DLD1 (cell line): Measurements from ENCODE around the gene CD3E.

Experiments used
- in situ Hi-C: cut with HindIII; loops from 2 replicates; pipeline ENCODE4 v1.10.0; 2017; ENCODE audit warnings: low sequenced_read_pairs

The CD3E gene

GRCh38 chr11:118304568-118305248, at the start of gene CD3E:
TSS of gene CD3E (plus strand) at chr11:118304730. CDS start at chr11:118304953, 223 bp downstream.
- in situ Hi-C loops: no loop called here

DNA sequence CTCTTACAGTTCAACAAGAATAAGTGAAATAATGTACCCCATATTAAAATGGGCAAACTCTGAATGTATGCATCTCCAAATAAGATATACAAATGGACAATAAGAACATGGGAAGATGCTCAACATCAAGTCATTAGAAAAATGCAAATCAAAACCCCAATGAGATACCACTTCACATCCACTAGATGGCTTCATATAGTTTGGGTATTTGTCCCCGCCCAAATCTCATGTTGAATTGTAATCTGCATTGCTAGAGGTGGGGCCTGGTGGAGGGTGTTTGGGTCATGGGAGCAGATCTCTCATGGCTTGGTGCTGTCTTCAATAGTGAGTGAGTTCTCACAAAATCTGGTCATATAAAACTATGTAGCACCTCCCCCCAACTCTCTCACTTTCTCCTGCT, 46.1 kb upstream of the CD3E start:
- in situ Hi-C loops: no loop called here

GRCh38 chr11:118259138-118259537, 45.4 kb upstream of the CD3E start:
- in situ Hi-C loops: no loop called here

- in situ Hi-C loops: no loop called here
Measured at GRCh38 chr11:118260353-118260752, 44.2 kb upstream of the CD3E start.

GRCh38 chr11:118263112-118263511, 41.4 kb upstream of the CD3E start:
- in situ Hi-C loops: no loop called here

DNA sequence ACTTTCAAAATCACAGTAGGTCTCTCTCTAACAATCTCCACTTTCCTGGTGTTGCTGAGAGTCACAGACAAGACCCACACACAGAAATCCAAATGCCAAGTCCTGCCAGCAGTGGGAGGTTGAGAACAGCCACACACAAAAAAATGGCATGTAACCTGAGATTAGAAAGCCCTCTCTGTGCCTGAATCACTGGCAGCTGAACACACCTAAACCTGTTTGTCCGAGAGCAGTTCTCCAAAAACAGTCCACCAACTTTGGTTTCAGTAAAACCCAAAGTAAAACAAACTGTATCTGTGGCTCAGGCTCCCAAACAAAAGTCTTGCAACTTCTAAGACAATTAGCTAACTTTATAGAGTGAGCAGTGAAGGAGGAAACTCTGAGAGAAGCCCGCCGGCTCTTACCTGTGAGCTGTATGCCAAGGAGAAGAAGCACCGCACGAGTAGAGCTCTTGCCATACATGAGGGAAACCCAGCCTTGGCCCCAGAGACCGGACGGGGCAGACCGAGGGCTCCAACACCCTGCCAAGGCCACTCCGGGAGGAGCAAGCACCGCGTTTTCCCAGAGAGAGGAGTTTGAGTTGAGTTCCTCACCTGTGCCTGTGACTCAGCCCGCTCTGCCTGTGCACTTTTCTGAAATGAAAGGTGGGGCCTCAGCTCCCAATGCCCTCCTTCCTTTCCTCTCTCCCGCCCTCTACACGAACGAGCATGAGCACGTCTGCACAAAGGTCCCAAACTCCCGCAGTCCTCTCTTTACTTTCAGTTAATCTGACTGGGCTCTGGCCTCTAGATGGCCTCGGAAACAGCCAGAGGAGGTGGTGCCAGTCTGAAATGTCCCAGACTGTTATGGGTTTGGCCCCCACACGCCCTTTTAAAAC, 40.6 kb upstream of the CD3E start, which contains the start of gene MPZL2:
Gene MPZL2, minus strand, starts transcription at position 603 of the 874 bp plus-strand sequence. Its CDS starts 144 bp downstream, at position 459.
- in situ Hi-C loops: no loop called here

GRCh38 chr11:118264569-118265465, 39.7 kb upstream of the CD3E start:
- in situ Hi-C loops: no loop called here

DNA sequence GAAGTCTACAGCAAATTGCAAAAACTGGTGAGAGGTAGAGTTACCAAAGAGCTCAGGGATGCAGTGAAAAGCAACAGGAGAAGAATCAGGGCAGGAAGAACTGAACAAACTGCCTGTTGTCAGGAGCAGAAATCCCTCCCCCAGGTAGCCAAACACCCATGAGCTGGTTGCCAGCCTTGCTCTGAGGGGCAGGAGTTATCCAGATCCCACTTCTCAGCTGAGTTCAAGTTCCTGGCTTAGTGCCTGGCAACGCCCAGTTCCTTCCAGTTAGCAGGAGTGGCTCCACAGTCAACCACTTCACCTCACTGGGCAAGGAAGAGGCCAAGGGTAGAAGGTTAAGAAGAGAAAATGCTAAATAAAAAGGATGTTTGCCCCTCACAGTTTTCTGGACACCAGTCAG, 38.6 kb upstream of the CD3E start:
- in situ Hi-C loops: no loop called here

DNA sequence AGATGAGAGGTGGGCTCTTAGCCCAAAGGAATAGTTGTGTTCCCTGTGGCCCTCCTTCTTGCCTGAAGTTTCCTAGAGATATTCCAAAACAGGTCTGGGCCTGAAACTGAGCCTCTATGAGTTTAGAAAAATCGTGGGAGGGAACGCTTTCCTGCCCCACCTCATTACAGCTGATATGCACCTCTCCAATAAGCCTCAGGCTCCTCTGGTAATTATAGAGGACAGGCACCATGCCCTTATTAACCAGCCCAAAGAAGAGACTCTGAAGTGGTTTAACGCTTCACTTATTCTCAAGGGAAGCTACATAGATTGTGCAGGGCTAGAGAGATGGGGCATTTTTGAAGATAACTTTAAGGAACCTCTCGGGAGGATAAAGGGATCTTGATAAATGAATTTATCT, 37.0 kb upstream of the CD3E start:
- in situ Hi-C loops: no loop called here

GRCh38 chr11:118272001-118272400, 32.5 kb upstream of the CD3E start:
- in situ Hi-C loops: no loop called here

- in situ Hi-C loops: no loop called here
Measured at GRCh38 chr11:118274186-118274585, 30.3 kb upstream of the CD3E start.

GRCh38 chr11:118275176-118275575, 29.4 kb upstream of the CD3E start:
- in situ Hi-C loops: no loop called here

- in situ Hi-C loops: no loop called here
Measured at GRCh38 chr11:118276422-118276821, 28.1 kb upstream of the CD3E start.

- in situ Hi-C loops: no loop called here
Measured at GRCh38 chr11:118277312-118277711, 27.2 kb upstream of the CD3E start.

GRCh38 chr11:118281284-118281683, 23.2 kb upstream of the CD3E start:
- in situ Hi-C loops: loop anchor here (10.0 kb wide), 1 partner anchor 106 kb away; the partner anchor contains the start of gene SCN2B

- in situ Hi-C loops: loop anchor here (10.0 kb wide), 1 partner anchor 108 kb away; the partner anchor contains the start of gene SCN2B
Measured at GRCh38 chr11:118282606-118283005, 21.9 kb upstream of the CD3E start.

GRCh38 chr11:118283037-118283636, 21.4 kb upstream of the CD3E start:
- in situ Hi-C loops: loop anchor here (10.0 kb wide), 1 partner anchor 108 kb away; the partner anchor contains the start of gene SCN2B

- in situ Hi-C loops: loop anchor here (10.0 kb wide), 1 partner anchor 109 kb away; the partner anchor contains the start of gene SCN2B
Measured at GRCh38 chr11:118283756-118284350, 20.7 kb upstream of the CD3E start.

DNA sequence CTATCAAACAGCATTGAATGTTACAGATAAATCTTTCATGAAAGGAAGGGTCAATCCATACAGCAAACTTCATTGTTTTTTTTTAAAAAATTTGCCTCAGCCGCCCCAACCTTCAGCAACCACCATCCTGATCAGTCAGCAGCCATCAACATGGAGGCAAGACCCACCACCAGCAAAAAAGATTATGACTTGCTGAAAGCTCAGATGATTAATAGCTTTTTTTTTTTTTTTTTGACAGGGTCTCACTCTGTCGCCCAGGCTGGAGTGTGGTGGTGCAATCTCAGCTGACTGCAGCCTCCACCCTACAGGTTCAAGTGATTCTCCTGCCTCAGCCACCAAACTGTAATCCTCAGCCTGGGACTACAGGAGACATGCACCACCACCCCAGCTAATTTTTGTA, 18.0 kb upstream of the CD3E start:
- in situ Hi-C loops: loop anchor here (10.0 kb wide), 1 partner anchor 112 kb away; the partner anchor contains the start of gene SCN2B

DNA sequence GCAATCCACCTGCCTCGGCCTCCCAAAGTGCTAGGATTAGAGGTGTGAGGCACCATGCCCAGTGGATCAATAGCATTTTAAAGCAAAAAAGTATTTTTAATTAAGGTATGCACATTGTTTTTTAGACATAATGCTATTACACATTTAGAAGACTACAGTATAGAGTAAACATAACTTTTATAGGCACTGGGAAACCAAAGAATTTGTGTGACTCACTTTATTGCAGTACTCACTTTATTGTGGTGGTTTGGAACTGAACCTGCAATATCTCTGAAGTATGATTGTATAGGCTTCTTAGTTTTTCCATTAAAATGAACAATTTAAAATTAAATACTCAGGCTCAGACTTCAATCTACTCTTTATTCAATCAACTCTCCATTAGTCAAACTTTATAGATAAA, 17.5 kb upstream of the CD3E start:
- in situ Hi-C loops: loop anchor here (10.0 kb wide), 1 partner anchor 112 kb away; the partner anchor contains the start of gene SCN2B
